HepG2 (cell line): ENCODE results near the gene PPP1R13B. TPM values are rescaled to one million over a fixed set of nuclear protein-coding genes. Genes with fewer than 3 reads are reported as not detected.

ENCODE experiments used
- FOXA3 ChIP-seq: IDR thresholded peaks from 2 replicates; pipeline ENCODE4 v1.6.1; 2016; ENCODE audit warnings: missing genetic modification reagents, missing compliant biosample characterization
- FOXK1 ChIP-seq: sonication (generic); formaldehyde crosslinking; IDR thresholded peaks from 2 replicates; pipeline ENCODE4 v1.4.0; 2020; ENCODE audit warnings: low read depth, missing genetic modification reagents, borderline replicate concordance
- MTA1 ChIP-seq: sonication (generic); formaldehyde crosslinking; IDR thresholded peaks from 2 replicates; pipeline ENCODE4 v1.4.0; 2020; ENCODE audit warnings: missing genetic modification reagents, mild to moderate bottlenecking, borderline replicate concordance
- NR1H2 ChIP-seq: sonication (generic); formaldehyde crosslinking; IDR thresholded peaks from 2 replicates; pipeline ENCODE4 v1.8.1; 2022; ENCODE audit warnings: low read depth, missing genetic modification reagents, borderline replicate concordance
- RARA ChIP-seq: IDR thresholded peaks from 2 replicates; pipeline ENCODE4 v1.6.1; 2016; ENCODE audit warnings: missing genetic modification reagents, missing compliant biosample characterization
- RBFOX2 ChIP-seq: fragments of 200-400 bp; formaldehyde crosslinking; IDR thresholded peaks from 2 replicates; pipeline ENCODE4 v1.6.1; 2017; ENCODE audit warnings: low read depth, mild to moderate bottlenecking, low read length
- TOE1 ChIP-seq: sonication (generic); formaldehyde crosslinking; IDR thresholded peaks from 2 replicates; pipeline ENCODE4 v1.4.0; 2020; ENCODE audit warnings: mild to moderate bottlenecking, missing genetic modification reagents
- ZNF20 ChIP-seq: sonication (generic); formaldehyde crosslinking; IDR thresholded peaks from 2 replicates; pipeline ENCODE4 v1.4.0; 2020; ENCODE audit warnings: mild to moderate bottlenecking, moderate library complexity, missing genetic modification reagents
- ZNF263 ChIP-seq: sonication (generic); formaldehyde crosslinking; IDR thresholded peaks from 2 replicates; pipeline ENCODE4 v1.4.0; 2020; ENCODE audit warnings: missing genetic modification reagents
- ZNF280D ChIP-seq: sonication (generic); formaldehyde crosslinking; IDR thresholded peaks from 2 replicates; pipeline ENCODE4 v1.5.1; 2020; ENCODE audit warnings: mild to moderate bottlenecking, missing genetic modification reagents
- ZNF639 ChIP-seq: conservative IDR thresholded peaks from 2 replicates; pipeline ENCODE4 v1.6.1; 2018; ENCODE audit warnings: missing genetic modification reagents
- ZNF674 ChIP-seq: sonication (generic); formaldehyde crosslinking; IDR thresholded peaks from 2 replicates; pipeline ENCODE4 v1.5.0; 2020; ENCODE audit warnings: low read depth, mild to moderate bottlenecking, missing genetic modification reagents
- ZNF891 ChIP-seq: sonication (generic); formaldehyde crosslinking; IDR thresholded peaks from 2 replicates; pipeline ENCODE4 v1.5.0; 2020; ENCODE audit warnings: mild to moderate bottlenecking, missing genetic modification reagents
- polyA plus RNA-seq, 8 experiments: library from polyadenylated mRNA; depleted of rRNA in 3 of 8; stranded (reverse) in 7 of 8; unstranded in 1 of 8; fragments of >200 nt; fragmentation: Illumina TruSeq in 4 of 8; extraction: Trizol in 4 of 8; gene quantifications; 2 replicates each; pipeline versions ENCODE4 v1.2.1 to v1.2.3, GENCODE V29; 2011 to 2016; ENCODE audit warnings: low read depth in 4 of 8, missing spikeins in 1 of 8, mixed read lengths in 1 of 8; ENCODE audit not compliant: insufficient read depth in 1 of 8
- total RNA-seq, 5 experiments: library from RNA; depleted of rRNA; stranded (reverse); fragments of >200 nt; fragmentation: Illumina TruSeq; extraction: Trizol; gene quantifications; 2 replicates each; pipeline ENCODE4 v1.2.3, GENCODE V29; 2016; ENCODE audit warnings: low read depth in 1 of 5
- TF ChIP-seq, protein P1 (sequence below): sonication (generic); formaldehyde crosslinking; IDR thresholded peaks from one replicate; pipeline ENCODE4 v1.5.1; 2020; ENCODE audit warnings: mild to moderate bottlenecking, missing genetic modification reagents; ENCODE audit errors: not compliant biosample characterization
- TF ChIP-seq, protein P2 (sequence below): sonication (generic); formaldehyde crosslinking; IDR thresholded peaks from 2 replicates; pipeline ENCODE4 v1.5.0; 2020; ENCODE audit warnings: missing genetic modification reagents

The PPP1R13B gene
- total and polyA plus RNA-seq, 2 of the 13 experiments (the other 11 are each of a cell fraction or from before 2014, with no cell fraction given): 4.6 to 9.4 TPM

GRCh38 chr14:103715052-103716000, 132.0 kb downstream of the PPP1R13B start, which contains the start of the genes XRCC3 and ZFYVE21 (continued):
- TF ChIP-seq, protein P1, sequence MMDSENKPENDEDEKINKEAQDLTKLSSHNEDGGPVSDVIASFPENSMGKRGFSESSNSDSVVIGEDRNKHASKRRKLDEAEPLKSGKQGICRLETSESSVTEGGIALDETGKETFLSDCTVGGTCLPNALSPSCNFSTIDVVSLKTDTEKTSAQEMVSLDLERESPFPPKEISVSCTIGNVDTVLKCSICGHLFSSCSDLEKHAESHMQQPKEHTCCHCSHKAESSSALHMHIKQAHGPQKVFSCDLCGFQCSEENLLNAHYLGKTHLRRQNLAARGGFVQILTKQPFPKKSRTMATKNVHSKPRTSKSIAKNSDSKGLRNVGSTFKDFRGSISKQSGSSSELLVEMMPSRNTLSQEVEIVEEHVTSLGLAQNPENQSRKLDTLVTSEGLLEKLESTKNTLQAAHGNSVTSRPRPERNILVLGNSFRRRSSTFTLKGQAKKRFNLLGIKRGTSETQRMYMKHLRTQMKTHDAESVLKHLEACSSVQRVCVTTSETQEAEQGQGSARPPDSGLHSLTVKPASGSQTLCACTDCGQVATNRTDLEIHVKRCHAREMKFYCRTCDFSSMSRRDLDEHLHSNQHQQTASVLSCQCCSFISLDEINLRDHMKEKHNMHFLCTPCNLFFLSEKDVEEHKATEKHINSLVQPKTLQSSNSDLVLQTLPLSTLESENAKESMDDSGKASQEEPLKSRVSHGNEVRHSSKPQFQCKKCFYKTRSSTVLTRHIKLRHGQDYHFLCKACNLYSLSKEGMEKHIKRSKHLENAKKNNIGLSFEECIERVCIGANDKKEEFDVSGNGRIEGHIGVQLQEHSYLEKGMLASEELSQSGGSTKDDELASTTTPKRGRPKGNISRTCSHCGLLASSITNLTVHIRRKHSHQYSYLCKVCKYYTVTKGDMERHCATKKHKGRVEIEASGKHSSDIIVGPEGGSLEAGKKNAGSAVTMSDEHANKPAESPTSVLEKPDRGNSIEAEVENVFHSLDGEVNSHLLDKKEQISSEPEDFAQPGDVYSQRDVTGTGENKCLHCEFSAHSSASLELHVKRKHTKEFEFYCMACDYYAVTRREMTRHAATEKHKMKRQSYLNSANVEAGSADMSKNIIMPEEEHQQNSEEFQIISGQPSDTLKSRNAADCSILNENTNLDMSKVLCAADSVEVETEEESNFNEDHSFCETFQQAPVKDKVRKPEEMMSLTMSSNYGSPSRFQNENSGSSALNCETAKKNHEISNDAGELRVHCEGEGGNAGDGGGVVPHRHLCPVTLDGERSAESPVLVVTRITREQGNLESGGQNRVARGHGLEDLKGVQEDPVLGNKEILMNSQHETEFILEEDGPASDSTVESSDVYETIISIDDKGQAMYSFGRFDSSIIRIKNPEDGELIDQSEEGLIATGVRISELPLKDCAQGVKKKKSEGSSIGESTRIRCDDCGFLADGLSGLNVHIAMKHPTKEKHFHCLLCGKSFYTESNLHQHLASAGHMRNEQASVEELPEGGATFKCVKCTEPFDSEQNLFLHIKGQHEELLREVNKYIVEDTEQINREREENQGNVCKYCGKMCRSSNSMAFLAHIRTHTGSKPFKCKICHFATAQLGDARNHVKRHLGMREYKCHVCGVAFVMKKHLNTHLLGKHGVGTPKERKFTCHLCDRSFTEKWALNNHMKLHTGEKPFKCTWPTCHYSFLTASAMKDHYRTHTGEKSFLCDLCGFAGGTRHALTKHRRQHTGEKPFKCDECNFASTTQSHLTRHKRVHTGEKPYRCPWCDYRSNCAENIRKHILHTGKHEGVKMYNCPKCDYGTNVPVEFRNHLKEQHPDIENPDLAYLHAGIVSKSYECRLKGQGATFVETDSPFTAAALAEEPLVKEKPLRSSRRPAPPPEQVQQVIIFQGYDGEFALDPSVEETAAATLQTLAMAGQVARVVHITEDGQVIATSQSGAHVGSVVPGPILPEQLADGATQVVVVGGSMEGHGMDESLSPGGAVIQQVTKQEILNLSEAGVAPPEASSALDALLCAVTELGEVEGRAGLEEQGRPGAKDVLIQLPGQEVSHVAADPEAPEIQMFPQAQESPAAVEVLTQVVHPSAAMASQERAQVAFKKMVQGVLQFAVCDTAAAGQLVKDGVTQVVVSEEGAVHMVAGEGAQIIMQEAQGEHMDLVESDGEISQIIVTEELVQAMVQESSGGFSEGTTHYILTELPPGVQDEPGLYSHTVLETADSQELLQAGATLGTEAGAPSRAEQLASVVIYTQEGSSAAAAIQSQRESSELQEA: no peak
- TF ChIP-seq RBFOX2 (peak; percentile 77), TOE1 (CRISPR knock-in tag) (no peak), ZNF639 (CRISPR knock-in tag) (peak; percentile 66), ZNF263 (no peak), RARA (CRISPR knock-in tag) (no peak), FOXK1 (CRISPR knock-in tag) (no peak), NR1H2 (no peak), MTA1 (CRISPR knock-in tag) (no peak), ZNF280D (CRISPR knock-in tag) (no peak), ZNF20 (no peak), ZNF891 (CRISPR knock-in tag) (no peak), ZNF674 (CRISPR knock-in tag) (no peak), FOXA3 (CRISPR knock-in tag) (no peak)
- TF ChIP-seq, protein P2, sequence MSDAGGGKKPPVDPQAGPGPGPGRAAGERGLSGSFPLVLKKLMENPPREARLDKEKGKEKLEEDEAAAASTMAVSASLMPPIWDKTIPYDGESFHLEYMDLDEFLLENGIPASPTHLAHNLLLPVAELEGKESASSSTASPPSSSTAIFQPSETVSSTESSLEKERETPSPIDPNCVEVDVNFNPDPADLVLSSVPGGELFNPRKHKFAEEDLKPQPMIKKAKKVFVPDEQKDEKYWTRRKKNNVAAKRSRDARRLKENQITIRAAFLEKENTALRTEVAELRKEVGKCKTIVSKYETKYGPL: no peak
